Lower leg skin (tissue), 3 donors: ENCODE measurements around the gene BCL3.

Experiments used
- POLR2A ChIP-seq, 2 donors: fragments of 450-650 bp; IDR thresholded peaks; one replicate each; pipeline ENCODE4 v1.6.1; 2016 to 2017; ENCODE audit warnings: antibody characterized with exemption in 2 of 2, mild to moderate bottlenecking in 1 of 2, moderate library complexity in 1 of 2
- TF ChIP-seq, protein P1 (sequence below), 3 donors: fragments of 450-650 bp; IDR thresholded peaks; one replicate each; pipeline ENCODE4 v1.5.1; 2016; ENCODE audit warnings: antibody characterized with exemption in 3 of 3, mild to moderate bottlenecking in 3 of 3, moderate library complexity in 2 of 3

DNA sequence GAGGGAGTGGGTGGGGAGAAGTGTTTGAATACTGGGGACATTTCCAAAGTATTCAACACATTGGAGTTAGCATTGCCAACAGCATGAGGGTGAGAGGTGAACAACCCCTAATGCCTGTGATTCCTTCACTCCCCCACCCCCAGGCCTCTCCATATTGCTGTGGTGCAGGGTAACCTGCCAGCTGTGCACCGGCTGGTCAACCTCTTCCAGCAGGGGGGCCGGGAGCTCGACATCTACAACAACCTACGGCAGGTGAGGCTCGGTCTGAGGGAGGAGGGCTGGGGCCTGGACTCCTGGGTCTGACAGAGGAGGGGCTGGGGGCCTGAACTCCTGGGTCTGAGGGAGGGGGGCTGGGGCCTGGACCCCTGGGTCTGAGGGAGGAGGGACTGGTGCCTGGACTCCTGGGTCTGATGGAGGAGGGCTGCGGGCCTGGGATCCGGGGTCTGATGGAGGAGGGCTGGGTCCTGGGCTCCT, 7.6 kb downstream of the BCL3 start:
- TF ChIP-seq, protein P1, sequence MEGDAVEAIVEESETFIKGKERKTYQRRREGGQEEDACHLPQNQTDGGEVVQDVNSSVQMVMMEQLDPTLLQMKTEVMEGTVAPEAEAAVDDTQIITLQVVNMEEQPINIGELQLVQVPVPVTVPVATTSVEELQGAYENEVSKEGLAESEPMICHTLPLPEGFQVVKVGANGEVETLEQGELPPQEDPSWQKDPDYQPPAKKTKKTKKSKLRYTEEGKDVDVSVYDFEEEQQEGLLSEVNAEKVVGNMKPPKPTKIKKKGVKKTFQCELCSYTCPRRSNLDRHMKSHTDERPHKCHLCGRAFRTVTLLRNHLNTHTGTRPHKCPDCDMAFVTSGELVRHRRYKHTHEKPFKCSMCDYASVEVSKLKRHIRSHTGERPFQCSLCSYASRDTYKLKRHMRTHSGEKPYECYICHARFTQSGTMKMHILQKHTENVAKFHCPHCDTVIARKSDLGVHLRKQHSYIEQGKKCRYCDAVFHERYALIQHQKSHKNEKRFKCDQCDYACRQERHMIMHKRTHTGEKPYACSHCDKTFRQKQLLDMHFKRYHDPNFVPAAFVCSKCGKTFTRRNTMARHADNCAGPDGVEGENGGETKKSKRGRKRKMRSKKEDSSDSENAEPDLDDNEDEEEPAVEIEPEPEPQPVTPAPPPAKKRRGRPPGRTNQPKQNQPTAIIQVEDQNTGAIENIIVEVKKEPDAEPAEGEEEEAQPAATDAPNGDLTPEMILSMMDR (IDR thresholded peaks at IDR 0.05): no peak
- no peak for TF ChIP-seq POLR2A (IDR thresholded peaks at IDR 0.05)
